Measurements from ENCODE around the gene ZBTB11.

GRCh38 chr3:101667844-101668243 lies 9.1 kb downstream of the ZBTB11 start:
- no peak for TF ChIP-seq POLR2AphosphoS5 (IDR thresholded peaks at IDR 0.05)
- no peak for TF ChIP-seq CTCF (IDR thresholded peaks at IDR 0.05 in 8 of 11, conservative IDR thresholded peaks at IDR 0.05 in 3 of 11)
